Fibroblast of skin of right biceps (primary cell): ENCODE data around the gene SLC5A6.
A peak's percentile ranks its signal among the peaks of the same experiment; 100 is the strongest.

Source experiments
- DNase-seq: peaks from one replicate; pipeline ENCODE4 v3.0.0-alpha.2; 2013

SLC5A6 gene

DNA sequence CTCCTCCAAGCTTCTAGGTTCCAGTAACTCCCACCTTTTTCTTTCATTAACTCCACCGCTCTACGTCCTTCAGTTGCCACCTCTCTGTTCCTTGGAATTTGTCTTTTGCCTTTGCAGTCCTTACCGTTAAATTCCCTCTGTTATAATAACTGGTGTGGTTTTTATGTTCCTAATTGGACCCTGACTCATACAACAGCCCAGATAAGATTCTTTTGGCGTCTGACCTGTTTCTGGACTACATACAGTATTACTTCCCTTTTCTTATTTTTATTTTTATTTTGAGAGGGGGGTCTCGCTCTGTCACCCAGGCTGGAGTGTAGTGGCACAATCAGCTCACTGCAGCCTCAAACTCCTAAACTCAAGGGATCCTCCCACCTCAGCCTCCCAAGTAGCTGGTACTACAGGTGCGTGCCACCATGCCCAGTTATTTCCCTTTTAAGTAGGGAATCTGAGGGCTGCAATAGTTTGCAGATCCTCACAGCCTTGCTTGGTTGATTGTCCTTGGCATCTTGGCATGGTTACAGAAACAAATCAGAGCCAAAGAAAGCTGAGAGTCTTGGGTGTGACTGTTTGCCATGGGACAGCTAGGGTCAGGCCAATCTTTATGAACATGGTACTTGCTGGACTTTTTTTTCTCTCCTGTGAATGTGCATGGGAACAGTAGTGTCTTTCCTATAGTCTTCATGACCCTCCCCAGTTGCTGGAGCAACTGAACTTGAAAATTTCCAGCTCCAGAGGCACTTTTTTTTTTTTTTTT, 41.3 kb downstream of the SLC5A6 start:
- no peak for DNase-seq

DNA sequence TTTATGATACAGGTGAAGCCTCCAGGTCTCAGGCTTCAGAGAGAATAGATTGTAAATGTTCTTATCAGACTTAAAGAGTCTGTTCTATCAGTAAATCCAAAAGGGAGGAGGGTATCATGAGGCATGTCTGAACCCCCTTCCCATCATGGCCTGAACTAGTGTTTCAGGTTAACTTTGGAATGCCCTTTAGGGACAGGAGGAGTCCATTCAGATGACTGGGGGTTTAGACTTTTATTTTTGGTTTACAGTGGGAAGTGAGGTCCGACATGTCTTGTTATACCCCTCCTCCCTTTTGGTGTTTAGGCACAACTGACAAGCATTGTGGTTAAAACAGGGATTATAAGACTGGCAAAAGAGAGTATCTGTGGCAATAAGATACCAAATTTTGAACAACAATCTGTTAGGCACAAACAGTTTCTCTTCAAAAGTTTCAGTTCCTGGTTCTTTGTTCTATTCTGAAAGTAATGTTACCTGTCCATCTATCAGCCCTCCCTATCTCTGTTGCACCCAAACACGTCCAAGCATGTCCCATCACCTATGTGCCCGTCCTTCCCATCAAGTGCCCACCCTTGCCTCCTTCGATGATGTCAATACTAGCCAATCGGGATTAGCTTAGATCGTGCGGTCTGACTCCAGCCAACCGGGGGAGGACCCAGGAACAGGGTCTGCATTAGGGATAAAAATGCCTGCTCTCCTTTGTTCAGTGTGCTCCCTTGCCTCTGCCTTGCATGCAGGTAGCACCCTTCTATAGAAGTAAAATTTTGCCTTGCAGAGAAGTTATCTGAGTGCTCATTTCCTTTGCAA, 46.9 kb downstream of the SLC5A6 start:
- DNase-seq: no peak

DNA sequence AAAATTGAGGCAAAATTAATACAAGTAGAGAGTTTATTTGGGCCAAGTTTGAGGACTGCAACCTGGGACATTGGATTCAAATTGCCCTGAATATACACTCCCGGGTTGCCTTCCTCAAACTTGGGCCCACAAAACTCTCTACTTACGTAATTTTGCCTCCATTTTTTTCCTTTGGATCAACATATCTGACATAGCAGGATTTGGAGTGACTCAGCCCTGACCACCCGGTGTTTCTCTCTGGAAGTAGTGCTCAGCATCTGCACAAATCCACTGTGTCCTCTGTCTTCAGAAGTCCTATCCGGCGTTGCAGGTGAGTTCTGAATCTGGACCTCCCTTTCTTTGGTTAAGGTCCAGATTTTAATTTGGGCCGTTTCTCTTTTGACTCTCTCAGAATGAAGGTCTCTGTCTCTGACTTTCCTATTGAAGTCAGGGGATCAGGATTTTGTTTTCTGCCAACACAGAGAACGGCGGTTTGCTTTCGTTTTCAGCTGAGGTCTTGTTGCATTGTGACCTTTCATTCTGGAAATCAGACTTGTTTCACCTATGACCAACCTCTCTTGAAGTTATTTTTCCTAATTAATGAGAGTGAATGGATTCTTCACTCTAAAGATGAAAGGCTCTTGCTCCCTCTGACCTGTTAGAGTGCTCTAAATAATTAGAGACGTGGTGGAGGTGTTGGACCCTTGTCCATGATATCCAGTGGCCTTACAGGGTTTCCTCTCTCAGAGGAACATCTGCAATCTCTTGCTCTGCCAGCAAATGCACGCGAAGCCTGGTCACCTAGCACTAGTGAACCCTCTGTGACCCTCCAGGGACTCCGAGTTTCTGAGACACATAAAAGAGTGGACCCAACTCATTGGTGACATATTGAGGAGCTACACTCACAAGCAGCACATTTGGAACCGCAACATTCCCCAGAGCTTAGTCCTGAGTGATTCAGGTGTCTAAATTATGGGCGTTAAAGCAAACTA, 49.6 kb downstream of the SLC5A6 start:
- peak; percentile 34 for DNase-seq

DNA sequence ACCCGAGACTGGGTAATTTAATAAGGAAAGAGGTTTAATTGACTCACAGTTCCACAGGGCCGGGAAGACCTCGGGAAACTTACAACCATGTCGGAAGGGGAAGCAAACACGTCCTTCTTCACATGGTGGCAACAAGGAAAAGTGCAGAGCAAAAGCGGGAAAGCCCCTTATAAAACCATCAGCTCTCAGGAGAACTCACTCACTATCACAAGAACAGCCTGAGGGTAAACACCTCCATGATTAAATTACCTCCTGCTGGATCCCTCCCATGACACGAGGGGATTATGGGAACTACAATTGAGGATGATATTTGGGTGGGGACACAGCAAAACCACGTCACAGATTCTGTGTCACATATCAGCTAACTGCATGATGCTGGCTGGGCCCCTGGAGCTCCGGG, 51.9 kb downstream of the SLC5A6 start:
- DNase-seq: no peak

DNA sequence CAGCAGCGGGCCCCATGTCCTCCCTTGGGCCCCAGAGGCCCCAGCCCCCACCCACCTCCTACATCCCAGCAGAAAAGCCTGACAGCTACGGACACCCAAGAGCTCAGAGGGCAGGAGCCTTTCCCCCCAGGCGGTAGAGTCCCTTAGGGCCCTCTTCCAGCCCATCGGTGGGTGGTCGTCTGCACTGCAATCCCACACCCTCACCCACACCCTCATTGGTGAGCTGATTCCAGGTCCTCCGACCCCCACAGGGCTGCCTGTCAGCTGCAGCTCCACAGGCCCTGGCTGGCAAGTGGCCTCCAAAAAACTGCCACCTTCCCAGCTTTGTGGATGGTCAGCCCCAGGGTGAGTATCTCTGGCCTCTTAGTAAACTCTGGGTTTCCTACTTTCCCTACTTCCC, 52.8 kb downstream of the SLC5A6 start:
- no peak for DNase-seq

DNA sequence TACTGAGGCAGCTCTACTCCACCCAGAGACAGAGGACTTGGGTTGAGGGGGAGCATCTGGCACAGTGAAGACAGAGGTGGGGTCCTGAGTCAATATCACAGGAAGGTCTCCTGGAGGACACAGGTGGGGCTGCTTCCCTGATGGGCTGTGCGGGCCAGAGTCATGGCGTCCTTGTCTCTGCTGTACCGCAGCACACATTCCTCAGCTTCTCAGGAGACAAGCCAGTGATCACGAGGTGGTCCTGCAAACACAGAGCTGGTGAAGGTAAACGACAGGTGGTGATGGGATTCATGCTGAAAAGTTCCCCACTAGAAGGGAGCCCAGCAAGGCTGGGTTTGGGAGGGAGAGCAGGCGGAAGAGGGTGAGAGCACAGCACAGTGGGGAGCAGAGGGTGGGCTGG, 53.6 kb downstream of the SLC5A6 start:
- no peak for DNase-seq

DNA sequence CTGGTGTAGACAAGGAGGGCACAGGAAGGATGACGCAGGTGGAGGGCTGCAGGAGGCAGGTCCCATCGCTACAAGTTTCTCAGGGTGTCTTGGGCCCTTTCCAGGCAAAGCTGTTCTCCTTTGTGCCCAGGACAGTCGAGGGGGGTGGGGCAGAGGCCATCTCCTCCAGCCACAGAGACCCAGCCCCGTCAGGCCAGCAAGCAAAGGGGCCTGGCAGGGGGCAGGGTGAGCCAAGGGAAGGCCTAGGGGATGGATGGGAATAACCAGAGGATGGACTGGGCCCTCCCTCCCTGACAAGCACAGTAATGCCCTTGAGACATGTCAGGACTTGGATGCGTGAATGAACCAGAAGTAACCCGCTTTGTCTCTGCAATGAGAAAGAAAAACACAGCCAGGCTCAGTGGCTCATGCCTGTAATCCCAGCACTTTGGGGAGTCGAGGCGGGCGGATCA, 57.0 kb downstream of the SLC5A6 start:
- no peak for DNase-seq

DNA sequence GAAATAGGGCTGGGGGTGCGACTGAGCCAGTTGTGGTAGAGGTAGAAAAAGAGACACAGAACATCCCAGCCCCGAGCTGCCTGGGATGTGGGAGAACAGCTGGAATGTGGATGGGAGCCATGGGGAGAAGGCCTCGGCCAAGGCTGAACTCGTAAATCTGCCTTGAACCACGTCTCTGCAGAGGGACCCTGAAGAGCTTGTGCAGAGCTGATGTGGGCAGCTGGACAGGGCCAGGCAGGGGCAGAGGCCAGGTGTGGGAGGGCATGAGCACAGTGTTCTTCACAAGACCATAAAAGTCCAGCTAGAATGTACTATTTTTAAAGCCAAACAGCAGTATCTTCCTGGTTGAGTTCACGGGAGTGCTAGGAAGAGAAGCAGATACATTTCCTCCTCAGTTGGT, 57.6 kb downstream of the SLC5A6 start:
- DNase-seq: no peak

DNA sequence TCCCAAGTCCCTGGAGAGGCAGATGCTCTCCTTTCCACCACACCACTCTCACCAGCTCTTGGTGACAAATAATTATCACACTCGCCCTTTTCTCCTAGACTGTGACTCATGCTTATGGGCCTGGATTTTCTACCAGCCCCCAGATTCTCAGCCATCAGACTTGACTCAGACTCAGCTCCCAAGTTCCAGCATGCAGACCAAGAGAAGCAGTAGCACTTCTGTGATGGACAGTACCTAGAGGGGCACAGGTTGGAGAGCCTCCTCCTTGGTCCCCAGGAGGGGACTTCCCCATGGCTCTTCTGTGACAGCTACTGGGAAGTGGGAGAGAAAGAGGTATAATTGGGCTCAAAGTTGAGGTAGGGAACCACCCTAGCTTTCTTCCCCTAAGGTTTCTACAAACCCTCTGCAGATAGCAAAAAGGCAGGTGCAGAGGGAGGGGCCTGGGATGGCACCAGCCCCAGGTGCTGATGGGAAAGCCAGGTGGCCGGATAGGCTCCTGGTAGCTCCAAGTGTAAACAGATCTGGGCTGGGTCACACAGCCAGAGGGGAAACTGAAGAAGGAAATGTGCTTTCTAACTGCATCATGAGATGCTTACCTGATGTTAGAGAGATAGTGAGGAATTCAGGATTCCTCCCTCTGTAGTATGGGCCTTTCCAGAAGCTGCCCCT, 59.1 kb downstream of the SLC5A6 start:
- peak; percentile 50 for DNase-seq

DNA sequence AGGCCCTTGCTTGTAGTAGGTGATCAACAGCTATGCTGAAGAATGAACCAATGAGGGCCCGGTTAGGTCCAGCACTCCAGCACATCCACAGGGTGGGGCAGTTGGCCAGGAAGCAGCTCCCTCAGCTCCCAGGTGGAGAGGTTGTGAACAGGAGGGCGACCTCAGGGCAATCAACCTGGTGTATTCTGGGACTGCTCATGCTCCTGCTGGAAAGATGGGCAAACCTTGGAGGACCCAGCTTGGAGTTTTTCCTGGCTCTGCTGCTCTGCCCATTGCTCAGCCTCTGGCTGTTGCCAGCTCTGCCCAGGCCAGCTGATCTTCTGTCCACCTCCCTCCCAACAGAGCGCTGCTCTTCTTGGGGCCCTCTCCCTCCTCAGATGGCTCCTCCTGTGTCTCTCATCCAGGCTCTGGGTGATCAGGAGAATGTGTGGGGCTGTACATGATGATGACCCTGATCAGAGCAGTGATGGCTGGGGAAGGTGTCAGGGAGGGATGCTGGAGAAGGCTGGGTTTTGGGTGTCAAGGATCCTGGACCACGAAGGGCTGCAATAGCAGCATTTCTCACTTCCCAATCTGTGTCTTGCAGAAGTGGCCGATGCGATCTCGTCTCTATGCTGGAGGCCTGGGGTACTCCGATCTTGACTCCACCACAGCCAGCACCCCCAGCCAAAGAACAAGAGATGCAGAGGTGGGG, 59.8 kb downstream of the SLC5A6 start:
- no peak for DNase-seq

DNA sequence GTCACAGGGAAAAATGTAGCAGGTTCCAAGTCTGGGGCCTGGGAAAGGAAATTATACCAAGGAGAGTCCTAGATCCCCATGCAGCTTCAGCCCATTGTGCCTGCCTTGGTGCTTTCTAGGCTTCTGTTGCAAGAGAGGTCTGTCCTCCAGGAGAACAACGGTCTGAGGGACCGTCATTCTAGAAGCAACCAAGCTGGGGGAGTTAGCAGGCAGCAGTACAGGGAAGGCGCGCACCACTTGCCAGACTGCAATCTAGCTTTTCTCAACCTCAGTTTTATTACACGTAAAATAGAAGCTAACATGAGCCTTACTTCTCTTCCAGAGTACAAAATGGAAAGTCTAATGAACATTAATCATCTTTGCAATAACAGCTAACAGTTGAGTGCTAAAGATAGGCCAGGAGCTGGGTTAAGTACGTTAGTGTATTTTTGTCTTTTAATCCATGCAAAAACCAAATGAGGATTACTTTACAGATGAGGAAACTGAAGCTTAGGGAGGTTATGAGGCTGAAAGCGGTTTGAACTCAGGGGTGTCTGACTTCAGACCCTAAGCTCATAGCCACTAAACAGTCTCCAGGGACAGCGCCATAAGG, 61.3 kb downstream of the SLC5A6 start:
- DNase-seq: no peak
